ENCODE results near the gene FAAH.

Gene FAAH

GRCh38 chr1:46405197-46405555 is 11.1 kb downstream of the FAAH start:
- TF ChIP-seq MYC (IDR thresholded peaks at IDR 0.05; ENCODE audit: low read depth, low read length) (no peak), CTCF (IDR thresholded peaks at IDR 0.05; ENCODE audit: low read depth, low read length) (no peak), POLR2A (IDR thresholded peaks at IDR 0.05; ENCODE audit: extremely low read depth, insufficient read length) (no peak), MAX (IDR thresholded peaks at IDR 0.05; ENCODE audit: low read depth, low read length) (no peak)
- no peak overlapping the region for H3K4me3 ChIP-seq (ENCODE audit: low read depth, low read length)
- DNase-seq (ENCODE audit: low read depth), result no peak

GRCh38 chr1:46405724-46406123 is 11.6 kb downstream of the FAAH start:
- no peak overlapping the region for H3K4me3 ChIP-seq (ENCODE audit: low read depth, low read length)
- TF ChIP-seq POLR2A (IDR thresholded peaks at IDR 0.05; ENCODE audit: extremely low read depth, insufficient read length) (no peak), MAX (IDR thresholded peaks at IDR 0.05; ENCODE audit: low read depth, low read length) (no peak), CTCF (IDR thresholded peaks at IDR 0.05; ENCODE audit: low read depth, low read length) (no peak), MYC (IDR thresholded peaks at IDR 0.05; ENCODE audit: low read depth, low read length) (no peak)
- no peak for DNase-seq (ENCODE audit: low read depth)

- no peak for DNase-seq (ENCODE audit: low read depth)
- TF ChIP-seq POLR2A (IDR thresholded peaks at IDR 0.05; ENCODE audit: extremely low read depth, insufficient read length), result no peak
Measured at GRCh38 chr1:46406881-46407608, 12.9 kb downstream of the FAAH start.

GRCh38 chr1:46407636-46408035 is 13.5 kb downstream of the FAAH start:
- no peak overlapping the region for H3K4me3 ChIP-seq (ENCODE audit: low read depth, low read length)
- no peak for TF ChIP-seq MAX (IDR thresholded peaks at IDR 0.05; ENCODE audit: low read depth, low read length)
- TF ChIP-seq CTCF (IDR thresholded peaks at IDR 0.05; ENCODE audit: low read depth, low read length), result no peak
- no peak for TF ChIP-seq POLR2A (IDR thresholded peaks at IDR 0.05; ENCODE audit: extremely low read depth, insufficient read length)
- TF ChIP-seq MYC (IDR thresholded peaks at IDR 0.05; ENCODE audit: low read depth, low read length), result no peak
- no peak for DNase-seq (ENCODE audit: low read depth)

More at GRCh38 chr1:46406881-46407608, 12.9 kb downstream of the FAAH start:
- no peak overlapping the region for H3K4me3 ChIP-seq (ENCODE audit: low read depth, low read length)

- DNase-seq (ENCODE audit: low read depth), result no peak
- TF ChIP-seq MYC (IDR thresholded peaks at IDR 0.05; ENCODE audit: low read depth, low read length) (no peak), MAX (IDR thresholded peaks at IDR 0.05; ENCODE audit: low read depth, low read length) (no peak), CTCF (IDR thresholded peaks at IDR 0.05; ENCODE audit: low read depth, low read length) (no peak), POLR2A (IDR thresholded peaks at IDR 0.05; ENCODE audit: extremely low read depth, insufficient read length) (no peak)
- H3K4me3 ChIP-seq (ENCODE audit: low read depth, low read length), result no peak overlapping the region
Measured at GRCh38 chr1:46408356-46409062, 14.4 kb downstream of the FAAH start.

GRCh38 chr1:46409063-46409372 is 14.9 kb downstream of the FAAH start:
- DNase-seq (ENCODE audit: low read depth), result no peak
- TF ChIP-seq MAX (IDR thresholded peaks at IDR 0.05; ENCODE audit: low read depth, low read length), result no peak
- TF ChIP-seq POLR2A (IDR thresholded peaks at IDR 0.05; ENCODE audit: extremely low read depth, insufficient read length), result no peak
- TF ChIP-seq MYC (IDR thresholded peaks at IDR 0.05; ENCODE audit: low read depth, low read length), result no peak
- no peak for TF ChIP-seq CTCF (IDR thresholded peaks at IDR 0.05; ENCODE audit: low read depth, low read length)
- no peak overlapping the region for H3K4me3 ChIP-seq (ENCODE audit: low read depth, low read length)
